WI38 (cell line): ENCODE results near the gene PRLR.
"Not testable (repeated sequence)": the region's sequence is repeated elsewhere in the genome, so short reads cannot be mapped to it uniquely, and the experiment has no call there.

ENCODE experiments used
- H3K4me3 ChIP-seq: 2 replicates; pipeline ENCODE4 v1.5.1; 2011; ENCODE audit warnings: low read depth, mild to moderate bottlenecking, control low read depth, low read length
- CTCF ChIP-seq: IDR thresholded peaks from 2 replicates; pipeline ENCODE4 v1.5.1; 2012; ENCODE audit warnings: low read depth, mild to moderate bottlenecking, control low read depth, low read length

PRLR gene

DNA sequence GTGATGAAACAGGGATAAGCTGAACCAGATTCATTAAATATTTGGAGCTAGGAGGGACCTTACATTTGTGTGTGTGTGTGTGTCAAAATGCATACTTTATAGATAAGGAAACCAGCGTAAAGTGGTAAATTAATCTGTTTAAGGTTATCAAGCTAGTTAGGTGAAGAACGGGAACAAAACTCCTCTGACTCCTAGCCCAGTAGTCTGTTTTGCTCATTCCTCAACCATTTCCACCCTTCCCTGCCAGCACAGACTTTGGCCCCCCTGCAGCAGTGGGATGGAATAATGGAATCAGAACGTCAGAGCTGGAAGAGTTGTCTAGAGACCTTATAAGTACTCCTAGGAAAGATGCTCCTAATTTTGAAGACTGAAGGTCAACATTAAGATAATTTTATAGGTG is 189.0 kb downstream of the PRLR start:
- no peak overlapping the region for H3K4me3 ChIP-seq
- no peak for TF ChIP-seq CTCF

DNA sequence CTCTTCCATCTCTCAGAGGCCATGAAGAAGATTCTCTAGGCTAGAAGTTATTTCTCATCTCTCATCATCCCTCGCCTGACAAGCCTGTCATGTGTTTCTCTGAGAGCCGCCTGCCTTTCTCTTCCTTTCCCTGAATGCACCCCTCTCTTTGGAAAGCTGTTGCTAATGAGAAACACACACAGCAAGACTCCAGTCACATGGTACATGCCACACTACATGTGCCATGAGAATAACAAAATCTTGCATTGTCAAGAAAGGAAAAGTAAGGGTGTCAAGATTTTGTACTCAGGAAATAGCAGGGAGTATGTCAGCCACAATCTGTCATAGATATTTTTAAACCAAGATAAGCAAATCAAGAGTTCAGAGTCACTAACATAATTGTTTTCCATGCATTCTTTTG is 191.4 kb downstream of the PRLR start:
- TF ChIP-seq CTCF = no peak
- no peak overlapping the region for H3K4me3 ChIP-seq

DNA sequence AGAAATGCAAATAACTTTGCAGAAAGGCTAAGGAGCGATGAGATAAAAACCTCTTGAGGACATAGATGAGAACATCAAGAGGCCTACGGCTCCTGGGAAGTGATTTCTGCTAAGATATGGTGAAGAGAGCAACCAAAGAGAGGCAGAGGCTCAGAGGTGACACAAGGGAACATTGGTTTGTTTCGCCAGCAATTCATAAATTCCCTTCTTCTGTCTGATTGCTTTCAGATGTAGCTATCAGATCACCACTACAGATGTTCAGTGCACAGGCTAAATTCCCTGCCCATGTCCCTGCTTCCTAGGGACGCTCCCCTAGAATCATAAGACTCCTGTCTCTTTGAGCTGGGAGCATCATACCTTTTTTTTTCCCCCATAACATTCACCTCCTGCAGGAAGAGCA is 193.8 kb downstream of the PRLR start:
- TF ChIP-seq CTCF = no peak
- H3K4me3 ChIP-seq = no peak overlapping the region

GRCh38 chr5:35035929-35036328 is 194.4 kb downstream of the PRLR start:
- not testable (repeated sequence) for H3K4me3 ChIP-seq

DNA sequence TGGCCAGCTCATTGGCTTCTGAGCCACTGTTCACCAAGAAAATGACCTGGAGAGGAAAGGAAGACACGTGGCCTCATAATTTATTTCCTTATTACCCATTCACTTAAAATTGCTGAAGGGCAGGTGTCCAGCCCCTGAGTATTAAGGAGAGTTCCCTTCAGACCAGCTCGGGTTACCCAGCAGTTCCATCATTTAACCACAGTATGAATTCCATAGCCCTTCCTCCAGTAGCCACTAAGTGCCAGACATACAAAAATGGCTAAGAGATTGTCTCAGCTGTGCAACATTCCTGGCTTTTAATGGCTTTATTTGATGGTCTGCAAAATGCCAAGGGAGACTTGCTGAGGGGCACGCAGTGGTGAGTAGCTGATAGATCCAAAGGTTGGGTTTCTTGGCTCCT is 195.0 kb downstream of the PRLR start:
- TF ChIP-seq CTCF = no peak

GRCh38 chr5:35032356-35032755 is 197.9 kb downstream of the PRLR start:
- TF ChIP-seq CTCF = no peak
- H3K4me3 ChIP-seq = no peak overlapping the region

More for the DNA sequence above, 195.0 kb downstream of the PRLR start:
- no peak overlapping the region for H3K4me3 ChIP-seq

DNA sequence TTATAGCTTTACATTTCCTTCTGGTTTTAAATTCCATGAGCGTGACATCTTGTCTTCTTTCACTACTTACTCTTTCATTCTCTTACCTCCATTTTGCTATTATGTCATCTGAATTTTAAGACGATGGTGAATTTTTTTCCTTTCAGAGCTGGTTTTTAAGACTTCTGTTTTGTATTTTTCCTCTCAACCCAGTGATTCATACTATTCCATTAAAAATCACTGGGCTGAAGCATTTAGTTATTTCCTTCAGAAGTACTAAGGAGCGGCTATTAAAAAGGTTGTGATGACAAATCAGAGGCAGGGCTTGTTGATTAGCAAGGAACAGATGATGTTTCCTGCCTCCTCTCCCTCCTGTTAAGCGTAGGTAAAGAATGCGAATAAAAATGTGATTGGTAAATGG is 199.0 kb downstream of the PRLR start:
- TF ChIP-seq CTCF = no peak
- no peak overlapping the region for H3K4me3 ChIP-seq

DNA sequence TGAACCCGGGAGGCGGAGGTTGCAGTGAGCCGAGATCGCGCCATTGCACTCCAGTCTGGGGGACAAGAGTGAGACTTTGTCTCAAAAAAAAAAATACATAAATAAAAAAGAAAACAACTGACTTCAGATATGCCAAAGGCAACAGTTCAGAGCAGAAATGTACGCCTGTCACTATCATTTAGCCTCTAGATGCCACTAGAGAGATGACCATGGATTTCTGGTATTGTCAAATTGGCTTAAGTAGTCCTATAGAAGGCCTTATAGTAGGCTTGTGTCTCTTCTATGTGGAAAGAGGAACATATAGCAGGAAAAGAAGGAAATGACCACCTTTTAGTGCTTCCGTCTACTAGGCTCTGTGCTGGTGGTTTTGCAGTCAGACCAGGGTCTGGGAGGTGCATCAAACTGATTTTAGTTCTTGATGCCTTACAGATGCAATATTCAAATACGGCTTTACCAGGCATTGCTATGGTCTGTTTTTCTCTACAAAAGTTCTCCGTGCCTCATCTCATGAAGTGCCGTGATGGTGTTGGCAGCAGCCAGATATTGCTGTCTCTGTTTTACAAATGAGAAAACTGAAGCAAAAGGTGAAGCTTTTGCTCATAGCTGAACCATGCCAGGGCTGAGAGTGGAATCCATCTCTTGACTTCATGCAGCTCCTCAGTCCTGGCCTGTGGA is 199.7 kb downstream of the PRLR start:
- no peak for TF ChIP-seq CTCF
- H3K4me3 ChIP-seq = no peak overlapping the region
